ENCODE data around the gene ACSL6.

ACSL6 gene

GRCh38 chr5:131942016-131942415 lies 69.4 kb downstream of the ACSL6 start:
- DNase-seq (ENCODE audit: low spot score) = no peak

GRCh38 chr5:131939690-131940345 lies 71.6 kb downstream of the ACSL6 start:
- DNase-seq (ENCODE audit: low spot score) = no peak

GRCh38 chr5:131932235-131932634 lies 79.2 kb downstream of the ACSL6 start:
- no peak for DNase-seq (ENCODE audit: low spot score)

GRCh38 chr5:131928957-131929356 lies 82.5 kb downstream of the ACSL6 start:
- DNase-seq (ENCODE audit: low spot score) = no peak

GRCh38 chr5:131926168-131926567 lies 85.3 kb downstream of the ACSL6 start:
- DNase-seq (ENCODE audit: low spot score) = no peak

- no peak for DNase-seq (ENCODE audit: low spot score)
Observed at GRCh38 chr5:131916481-131916880, 95.0 kb downstream of the ACSL6 start.

- no peak for DNase-seq (ENCODE audit: low spot score)
Observed at GRCh38 chr5:131914472-131914871, 97.0 kb downstream of the ACSL6 start.

- no peak for DNase-seq (ENCODE audit: low spot score)
Observed at GRCh38 chr5:131913603-131914002, 97.9 kb downstream of the ACSL6 start.

- DNase-seq (ENCODE audit: low spot score) = no peak
Observed at GRCh38 chr5:131906668-131907067, 104.8 kb downstream of the ACSL6 start.

- peak; percentile 2 for DNase-seq (ENCODE audit: low spot score)
Observed at GRCh38 chr5:131902266-131902665, 109.2 kb downstream of the ACSL6 start.
